GM19438 (cell line): ENCODE data around the gene CA11.
A peak's percentile ranks its signal among the peaks of the same experiment; 100 is the strongest.
"Not testable (repeated sequence)": the region's sequence is repeated elsewhere in the genome, so short reads cannot be mapped to it uniquely, and the experiment has no call there.

ENCODE experiments used
- ATAC-seq: cut with Tn5 transposase; IDR thresholded peaks from one replicate; pipeline ENCODE4 v1.9.1; 2021; ENCODE audit warnings: low read depth; ENCODE audit not compliant: unreplicated experiment

Gene CA11

GRCh38 chr19:48644839-48645619, 958 bp downstream of the CA11 start:
- no peak for ATAC-seq

GRCh38 chr19:48644355-48644754, 1.6 kb downstream of the CA11 start:
- no peak for ATAC-seq

GRCh38 chr19:48642862-48643261, 3.1 kb downstream of the CA11 start:
- no peak for ATAC-seq

- ATAC-seq = no peak
These were observed 4.1 kb downstream of the CA11 start for GRCh38 chr19:48641850-48642249.

GRCh38 chr19:48639483-48640375, 6.3 kb downstream of the CA11 start:
- no peak for ATAC-seq

GRCh38 chr19:48638831-48639381, 7.1 kb downstream of the CA11 start:
- no peak for ATAC-seq

GRCh38 chr19:48637948-48638830, 7.8 kb downstream of the CA11 start:
- peak; percentile 8 for ATAC-seq

- ATAC-seq = peak; percentile 60
These were observed 8.5 kb downstream of the CA11 start for GRCh38 chr19:48637449-48637947.

GRCh38 chr19:48636859-48637448, 9.0 kb downstream of the CA11 start, which contains the start of gene DBP:
TSS of gene DBP (minus strand) at chr19:48637379. CDS start at chr19:48636994, 385 bp downstream.
- no peak for ATAC-seq

GRCh38 chr19:48635966-48636858, 9.8 kb downstream of the CA11 start:
- ATAC-seq = no peak

- no peak for ATAC-seq
These were observed 10.6 kb downstream of the CA11 start for GRCh38 chr19:48635263-48635965.

- ATAC-seq = no peak
These were observed 11.3 kb downstream of the CA11 start for GRCh38 chr19:48634424-48635262.

- no peak for ATAC-seq
These were observed 12.0 kb downstream of the CA11 start for GRCh38 chr19:48634036-48634342.

GRCh38 chr19:48633148-48634035, 12.6 kb downstream of the CA11 start:
- ATAC-seq = no peak

- ATAC-seq = no peak
These were observed 13.3 kb downstream of the CA11 start for GRCh38 chr19:48632692-48633147.

GRCh38 chr19:48632286-48632685, 13.7 kb downstream of the CA11 start:
- ATAC-seq = not testable (repeated sequence)
